ENCODE data around the gene EML6.

DNA sequence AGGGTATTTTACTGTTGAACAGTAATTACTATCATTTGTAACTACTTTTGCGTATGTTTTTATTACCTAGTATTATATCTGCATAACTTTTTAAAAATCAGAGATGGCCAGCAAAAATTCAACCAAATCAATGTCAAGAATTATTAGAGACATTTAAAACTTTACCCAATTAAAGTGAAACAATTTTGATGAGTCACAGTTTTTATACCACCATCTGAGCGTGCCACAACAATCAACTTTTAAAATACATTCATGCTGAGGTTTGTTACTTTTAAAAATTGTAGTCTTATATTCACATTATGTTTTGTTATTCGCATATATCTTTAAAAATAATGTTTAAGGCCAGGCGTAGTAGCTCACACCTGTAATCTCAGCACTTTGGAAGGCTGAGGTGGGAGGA is 211.9 kb downstream of the EML6 start:
- TF ChIP-seq, protein P1, sequence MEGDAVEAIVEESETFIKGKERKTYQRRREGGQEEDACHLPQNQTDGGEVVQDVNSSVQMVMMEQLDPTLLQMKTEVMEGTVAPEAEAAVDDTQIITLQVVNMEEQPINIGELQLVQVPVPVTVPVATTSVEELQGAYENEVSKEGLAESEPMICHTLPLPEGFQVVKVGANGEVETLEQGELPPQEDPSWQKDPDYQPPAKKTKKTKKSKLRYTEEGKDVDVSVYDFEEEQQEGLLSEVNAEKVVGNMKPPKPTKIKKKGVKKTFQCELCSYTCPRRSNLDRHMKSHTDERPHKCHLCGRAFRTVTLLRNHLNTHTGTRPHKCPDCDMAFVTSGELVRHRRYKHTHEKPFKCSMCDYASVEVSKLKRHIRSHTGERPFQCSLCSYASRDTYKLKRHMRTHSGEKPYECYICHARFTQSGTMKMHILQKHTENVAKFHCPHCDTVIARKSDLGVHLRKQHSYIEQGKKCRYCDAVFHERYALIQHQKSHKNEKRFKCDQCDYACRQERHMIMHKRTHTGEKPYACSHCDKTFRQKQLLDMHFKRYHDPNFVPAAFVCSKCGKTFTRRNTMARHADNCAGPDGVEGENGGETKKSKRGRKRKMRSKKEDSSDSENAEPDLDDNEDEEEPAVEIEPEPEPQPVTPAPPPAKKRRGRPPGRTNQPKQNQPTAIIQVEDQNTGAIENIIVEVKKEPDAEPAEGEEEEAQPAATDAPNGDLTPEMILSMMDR (conservative IDR thresholded peaks at IDR 0.05; ENCODE audit: low read depth, low read length) = no peak
- no peak for TF ChIP-seq EZH2 (IDR thresholded peaks at IDR 0.05; ENCODE audit: low read length, unreplicated experiment)
